Ishikawa (cell line): ENCODE data around the gene CD53.

Experiments used
- CEBPB ChIP-seq: IDR thresholded peaks from 2 replicates; pipeline ENCODE4 v1.6.1; 2012
- CREB1 ChIP-seq: IDR thresholded peaks from 2 replicates; pipeline ENCODE4 v1.6.1; 2012; ENCODE audit warnings: low read depth
- EGR1 ChIP-seq: IDR thresholded peaks from 2 replicates; pipeline ENCODE4 v1.6.1; 2012
- EP300 ChIP-seq: IDR thresholded peaks from 2 replicates; pipeline ENCODE4 v1.6.1; 2012; ENCODE audit warnings: borderline replicate concordance
- FOXM1 ChIP-seq: IDR thresholded peaks from 2 replicates; pipeline ENCODE4 v1.6.1; 2012; ENCODE audit warnings: low read depth, borderline replicate concordance
- MAX ChIP-seq: IDR thresholded peaks from 2 replicates; pipeline ENCODE4 v1.6.1; 2012
- RAD21 ChIP-seq: IDR thresholded peaks from 2 replicates; pipeline ENCODE4 v1.6.1; 2012; ENCODE audit warnings: low read depth
- REST ChIP-seq: IDR thresholded peaks from 2 replicates; pipeline ENCODE4 v1.6.1; 2012; ENCODE audit warnings: low read depth, mild to moderate bottlenecking
- TAF1 ChIP-seq: IDR thresholded peaks from 2 replicates; pipeline ENCODE4 v1.6.1; 2012; ENCODE audit warnings: low read depth, mild to moderate bottlenecking
- TCF12 ChIP-seq: IDR thresholded peaks from 2 replicates; pipeline ENCODE4 v1.6.1; 2012; ENCODE audit warnings: low read depth
- TEAD4 ChIP-seq: IDR thresholded peaks from 2 replicates; pipeline ENCODE4 v1.6.1; 2012
- ZBTB7A ChIP-seq: IDR thresholded peaks from 2 replicates; pipeline ENCODE4 v1.6.1; 2012; ENCODE audit warnings: low read depth

DNA sequence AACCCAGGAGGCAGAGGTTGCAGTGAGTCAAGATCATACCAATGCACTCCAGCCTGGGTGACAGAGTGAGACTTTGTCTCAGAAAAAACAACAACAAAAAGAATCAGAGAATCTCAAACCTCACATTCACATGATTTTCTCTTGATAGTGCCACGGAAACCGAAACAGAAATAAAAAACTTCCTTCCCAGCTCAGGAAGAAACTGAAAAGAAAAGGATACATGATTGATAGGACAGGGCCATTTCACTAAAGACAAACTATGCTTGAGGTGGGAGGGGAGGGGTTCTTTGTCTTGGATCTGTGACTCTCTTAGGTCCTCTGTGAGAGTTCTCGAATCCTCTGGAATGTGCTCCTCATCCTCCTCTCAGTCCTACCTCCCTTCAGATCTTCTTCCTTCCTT lies 19.8 kb upstream of the CD53 start:
- TF ChIP-seq CREB1 (no peak), TAF1 (no peak), RAD21 (no peak), FOXM1 (no peak), MAX (no peak), ZBTB7A (no peak), CEBPB (no peak), EP300 (no peak), REST (no peak), TEAD4 (no peak), EGR1 (no peak), TCF12 (no peak)
